Mucosa of rectum (tissue), 2 donors: ENCODE data around the gene RHOH.

Experiments
- H3K27ac ChIP-seq, 2 donors: one replicate each; pipeline ENCODE4 v1.7.0; 2013; ENCODE audit warnings: inconsistent platforms in 2 of 2, low read depth in 2 of 2, low read length in 2 of 2
- H3K27me3 ChIP-seq, 2 donors: one replicate each; pipeline ENCODE4 v1.7.0; 2013; ENCODE audit warnings: low read length in 2 of 2; ENCODE audit not compliant: control insufficient read depth in 2 of 2, insufficient read depth in 2 of 2
- H3K36me3 ChIP-seq, 2 donors: one replicate each; pipeline ENCODE4 v1.7.0; 2013; ENCODE audit warnings: low read length in 2 of 2; ENCODE audit not compliant: control insufficient read depth in 2 of 2, insufficient read depth in 2 of 2
- H3K4me1 ChIP-seq, 2 donors: one replicate each; pipeline ENCODE4 v1.7.0; 2013; ENCODE audit warnings: low read length in 2 of 2, mild to moderate bottlenecking in 1 of 2; ENCODE audit not compliant: control insufficient read depth in 2 of 2, insufficient read depth in 2 of 2
- H3K4me3 ChIP-seq, 2 donors: one replicate each; pipeline ENCODE4 v1.7.0; 2013; ENCODE audit warnings: low read length in 2 of 2
- H3K9ac ChIP-seq, 2 donors: one replicate each; pipeline ENCODE4 v1.7.0; 2013; ENCODE audit warnings: low read length in 2 of 2, low read depth in 1 of 2, mild to moderate bottlenecking in 1 of 2
- H3K9me3 ChIP-seq, 2 donors: one replicate each; pipeline ENCODE4 v1.7.0; 2013; ENCODE audit warnings: low read length in 2 of 2; ENCODE audit not compliant: control insufficient read depth in 2 of 2
- donor health status: healthy.
- donor health status: Normal muscosa, but diverticular disease.

Gene RHOH

DNA sequence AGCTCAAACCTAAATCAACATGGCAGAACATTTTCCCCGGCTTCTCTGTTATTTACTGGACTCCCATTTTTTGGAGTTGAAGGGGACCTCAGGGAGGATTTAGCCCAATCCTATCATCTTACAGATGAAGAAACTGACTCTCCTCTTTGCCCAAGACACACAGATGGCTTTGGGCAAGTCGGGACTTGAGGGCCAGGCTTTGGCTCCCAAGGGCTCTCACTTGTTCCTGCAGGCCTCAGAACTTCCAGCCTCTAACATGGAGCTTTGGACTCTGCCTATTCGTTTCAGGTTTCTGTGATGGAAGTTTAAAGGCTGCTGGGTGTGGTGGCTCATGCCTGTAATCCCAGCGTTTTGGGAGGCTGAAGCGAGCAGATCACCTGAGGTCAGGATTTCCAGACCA, 59.5 kb downstream of the RHOH start:
- Histone ChIP-seq H3K4me3 (no peak overlapping the region), H3K27ac (no peak overlapping the region), H3K36me3 (no peaks in the 10 kb centered on the region), H3K9me3 (no peaks in the 10 kb centered on the region), H3K9ac (no peak overlapping the region), H3K27me3 (no peaks in the 10 kb centered on the region), H3K4me1 (peaks cover 0 to 10% of the 10 kb centered on the region in 2 donors)

DNA sequence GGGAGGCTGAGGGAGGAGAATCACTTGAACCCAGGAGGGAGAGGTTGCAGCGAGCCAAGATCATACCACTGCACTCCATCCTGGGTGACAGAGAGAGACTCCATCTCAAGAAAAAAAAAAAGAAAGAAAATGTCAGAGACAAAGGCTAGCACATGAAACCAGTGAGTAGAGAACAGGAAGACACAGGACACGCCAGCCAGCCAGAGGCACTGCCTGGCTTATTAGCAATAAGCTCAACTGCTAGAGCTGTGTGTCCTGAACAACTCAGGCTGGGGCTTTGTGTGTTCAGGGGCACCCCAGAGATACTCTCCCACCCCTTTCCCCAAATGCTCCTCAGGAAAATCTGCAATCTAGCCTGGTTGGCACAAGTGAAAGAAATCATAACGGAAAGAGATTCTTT, 60.0 kb downstream of the RHOH start:
- H3K27ac ChIP-seq: no peak overlapping the region
- H3K9me3 ChIP-seq: no peaks in the 10 kb centered on the region
- no peaks in the 10 kb centered on the region for H3K36me3 ChIP-seq
- no peak overlapping the region for H3K4me3 ChIP-seq
- H3K27me3 ChIP-seq: no peaks in the 10 kb centered on the region
- no peak overlapping the region for H3K9ac ChIP-seq
- H3K4me1 ChIP-seq: peaks cover 0 to 10% of the 10 kb centered on the region in 2 donors

DNA sequence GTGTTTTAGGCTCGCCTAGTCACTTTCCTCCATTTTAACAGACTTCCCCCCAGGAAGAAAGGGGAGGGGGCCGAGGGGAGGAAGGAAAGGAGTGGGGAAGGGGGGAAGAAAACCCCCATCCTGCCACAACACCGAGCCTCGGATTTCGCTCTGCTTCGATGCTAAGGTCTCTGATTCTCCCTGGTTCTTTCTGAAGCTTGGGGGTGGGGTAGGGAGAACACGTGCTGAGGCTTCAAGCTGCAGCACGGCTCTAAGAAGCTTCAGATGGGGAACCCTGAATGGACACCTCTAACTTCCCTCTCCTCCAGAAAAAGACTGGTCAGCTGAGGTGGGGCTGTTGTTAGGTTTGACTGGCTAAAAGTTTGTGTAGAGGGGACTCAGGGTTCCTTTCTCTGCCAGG, 61.8 kb downstream of the RHOH start:
- no peaks in the 10 kb centered on the region for H3K27me3 ChIP-seq
- no peak overlapping the region for H3K27ac ChIP-seq
- no peaks in the 10 kb centered on the region for H3K9me3 ChIP-seq
- H3K4me3 ChIP-seq: no peak overlapping the region
- H3K9ac ChIP-seq: no peak overlapping the region
- H3K36me3 ChIP-seq: no peaks in the 10 kb centered on the region
- H3K4me1 ChIP-seq: peaks cover 0 to 10% of the 10 kb centered on the region in 2 donors

DNA sequence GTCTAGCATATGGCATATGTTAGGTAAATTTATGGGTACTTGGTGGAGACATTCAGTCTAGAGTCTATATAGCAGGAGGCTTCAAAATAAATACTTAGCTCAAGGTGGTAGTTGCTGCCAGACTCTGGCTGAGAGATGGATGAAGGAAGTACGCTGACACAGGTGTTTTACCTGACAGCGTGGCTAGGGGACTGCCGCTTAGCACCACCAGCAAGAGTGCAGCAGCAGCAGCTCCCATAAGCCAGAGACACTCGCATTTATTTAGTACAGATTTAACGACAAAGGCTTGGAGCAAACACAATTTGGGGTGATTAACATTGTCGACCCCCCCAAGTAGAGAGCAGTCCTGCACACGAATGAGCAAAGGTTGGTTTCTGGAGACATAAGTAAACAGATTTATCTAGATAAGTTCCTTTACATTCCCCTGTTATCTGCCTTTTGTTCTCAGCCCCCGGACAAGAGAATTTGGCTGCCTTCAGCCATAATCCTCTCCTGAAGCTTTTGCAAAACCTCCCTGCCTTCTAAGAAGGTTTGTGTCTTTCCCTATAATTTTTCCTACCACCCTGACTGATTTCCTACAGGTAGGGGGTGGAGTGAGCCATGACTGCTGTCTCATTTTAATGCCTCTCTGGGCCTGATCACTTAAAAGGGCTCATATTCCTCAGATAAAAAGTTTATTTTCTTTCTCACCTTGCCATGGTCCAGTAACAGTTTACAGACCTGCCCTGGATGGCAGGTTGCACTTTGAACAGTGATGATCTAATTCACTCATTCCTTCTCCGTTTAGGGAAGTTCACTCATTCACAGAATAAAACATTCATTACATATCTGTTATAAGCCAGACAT, 64.6 kb downstream of the RHOH start:
- Histone ChIP-seq H3K4me3 (no peak overlapping the region), H3K9me3 (no peaks in the 10 kb centered on the region), H3K4me1 (peaks cover 0 to 3% of the 10 kb centered on the region in 2 donors), H3K36me3 (no peaks in the 10 kb centered on the region), H3K9ac (no peak overlapping the region), H3K27ac (no peak overlapping the region), H3K27me3 (no peaks in the 10 kb centered on the region)

DNA sequence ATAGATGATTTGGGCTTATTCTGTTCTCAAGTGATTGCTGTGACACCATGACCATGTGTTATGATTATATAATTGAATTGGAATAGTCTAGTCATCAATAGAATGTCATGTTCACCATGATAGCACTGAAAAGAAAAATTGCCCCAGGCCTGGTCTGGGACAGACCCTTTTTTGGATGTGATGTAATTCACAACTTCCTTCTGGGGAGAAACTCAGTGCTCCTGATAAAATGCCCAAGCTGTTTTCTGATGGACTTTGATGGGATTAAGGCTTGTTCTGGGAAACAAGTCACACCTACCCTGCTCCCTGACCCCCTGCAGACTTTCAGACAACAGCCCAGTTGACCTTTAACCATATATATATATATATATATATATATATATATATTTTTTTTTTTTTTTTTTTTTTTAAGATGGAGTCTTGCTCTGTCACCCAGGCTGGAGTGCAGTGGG, 65.3 kb downstream of the RHOH start:
- Histone ChIP-seq H3K4me1 (peaks cover 0 to 3% of the 10 kb centered on the region in 2 donors), H3K9me3 (no peaks in the 10 kb centered on the region), H3K27me3 (no peaks in the 10 kb centered on the region), H3K27ac (no peak overlapping the region), H3K4me3 (no peak overlapping the region), H3K36me3 (no peaks in the 10 kb centered on the region), H3K9ac (no peak overlapping the region)

DNA sequence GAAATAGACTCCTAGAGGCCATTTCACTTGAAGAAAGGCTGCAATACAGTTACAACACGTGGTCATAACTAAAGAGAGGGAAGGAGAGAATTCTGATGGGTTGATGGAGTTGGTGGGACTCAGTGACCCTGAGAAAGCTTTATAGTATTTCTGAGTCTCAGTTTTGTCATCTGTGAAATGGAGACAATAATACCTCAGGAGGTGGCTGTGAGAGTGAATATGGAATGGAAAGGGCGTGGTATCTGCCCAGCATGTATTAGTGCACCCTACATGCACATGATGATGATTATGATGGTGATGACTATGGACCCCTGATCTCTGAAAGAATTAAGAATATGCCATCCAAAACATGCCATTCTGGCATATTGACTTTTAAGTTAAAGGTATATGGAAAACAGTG, 66.0 kb downstream of the RHOH start:
- H3K4me3 ChIP-seq: no peak overlapping the region
- H3K9me3 ChIP-seq: no peaks in the 10 kb centered on the region
- H3K9ac ChIP-seq: no peak overlapping the region
- no peaks in the 10 kb centered on the region for H3K36me3 ChIP-seq
- peaks cover 0 to 3% of the 10 kb centered on the region in 2 donors for H3K4me1 ChIP-seq
- H3K27me3 ChIP-seq: no peaks in the 10 kb centered on the region
- no peak overlapping the region for H3K27ac ChIP-seq

DNA sequence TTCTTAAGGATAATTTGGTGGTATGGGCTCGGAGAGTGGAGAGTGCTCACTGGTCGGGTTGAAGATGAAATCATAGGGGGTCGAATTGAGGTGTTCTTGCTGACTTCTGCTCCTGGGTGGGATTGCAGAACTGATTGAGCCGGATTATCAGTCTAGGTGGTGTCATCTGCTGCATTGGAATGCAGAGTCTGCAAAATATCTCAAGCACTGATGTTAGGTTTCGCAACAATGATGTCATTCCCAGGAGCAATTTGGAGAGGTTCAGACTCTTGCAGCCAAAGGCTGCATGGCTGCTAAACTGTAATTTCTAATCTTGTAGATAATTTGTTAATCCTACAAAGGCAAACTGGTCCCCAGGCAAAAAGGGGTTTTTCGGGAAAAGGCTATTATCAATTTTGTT, 67.7 kb downstream of the RHOH start:
- H3K27ac ChIP-seq: no peak overlapping the region

DNA sequence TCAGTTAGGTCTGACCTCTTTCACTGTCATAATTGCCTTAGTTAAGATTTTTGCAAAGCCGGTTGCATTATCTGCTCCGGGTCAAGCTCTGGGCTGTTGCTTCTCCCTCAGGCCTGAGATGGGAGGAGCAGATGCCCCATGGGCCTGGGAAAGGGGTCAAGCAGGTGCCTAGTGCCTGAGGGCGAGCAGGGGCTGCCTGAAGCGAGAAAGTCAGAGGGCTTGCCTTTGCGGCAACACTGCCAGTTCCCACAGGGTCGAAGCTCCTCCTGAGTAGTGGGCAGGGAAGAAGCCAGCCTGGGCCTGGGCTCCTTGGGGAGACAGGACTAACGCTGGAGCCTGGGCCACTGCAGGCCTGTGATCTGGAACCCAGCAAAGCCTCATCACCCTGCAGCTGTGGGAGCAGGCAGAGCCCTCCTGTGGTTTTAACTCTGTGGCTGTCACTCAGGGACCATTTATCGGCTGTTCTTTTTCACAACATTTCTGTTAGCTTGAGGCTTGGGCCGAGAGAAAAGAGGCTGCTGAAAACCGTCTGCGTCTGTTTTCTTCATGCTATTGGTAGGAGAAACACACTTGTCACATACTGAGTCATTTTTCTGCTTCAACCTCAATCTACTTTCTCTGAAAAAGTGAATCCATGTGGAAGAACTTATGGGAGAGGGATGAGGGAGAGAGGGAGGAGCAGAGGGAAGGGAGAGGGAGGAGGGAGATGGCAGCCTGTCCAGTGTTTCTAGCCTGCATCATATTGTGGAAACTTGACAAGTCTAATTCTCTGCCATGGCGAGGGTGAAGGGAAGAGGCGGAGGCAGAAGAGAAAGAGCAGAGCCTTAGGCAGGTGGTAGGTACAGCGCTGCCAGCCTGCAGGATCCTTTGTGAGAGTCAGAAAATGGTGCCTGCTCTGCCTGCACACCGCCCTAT, 68.4 kb downstream of the RHOH start:
- no peak overlapping the region for H3K9ac ChIP-seq
- no peaks in the 10 kb centered on the region for H3K9me3 ChIP-seq
- H3K36me3 ChIP-seq: no peaks in the 10 kb centered on the region
- H3K27ac ChIP-seq: no peak overlapping the region
- H3K27me3 ChIP-seq: no peaks in the 10 kb centered on the region
- peaks cover 0 to 3% of the 10 kb centered on the region in 2 donors for H3K4me1 ChIP-seq
- no peak overlapping the region for H3K4me3 ChIP-seq

More for the DNA sequence above, 67.7 kb downstream of the RHOH start:
- H3K4me3 ChIP-seq: no peak overlapping the region
- H3K9ac ChIP-seq: no peak overlapping the region
- no peaks in the 10 kb centered on the region for H3K9me3 ChIP-seq
- peaks cover 0 to 3% of the 10 kb centered on the region in 2 donors for H3K4me1 ChIP-seq
- no peaks in the 10 kb centered on the region for H3K36me3 ChIP-seq
- H3K27me3 ChIP-seq: no peaks in the 10 kb centered on the region

DNA sequence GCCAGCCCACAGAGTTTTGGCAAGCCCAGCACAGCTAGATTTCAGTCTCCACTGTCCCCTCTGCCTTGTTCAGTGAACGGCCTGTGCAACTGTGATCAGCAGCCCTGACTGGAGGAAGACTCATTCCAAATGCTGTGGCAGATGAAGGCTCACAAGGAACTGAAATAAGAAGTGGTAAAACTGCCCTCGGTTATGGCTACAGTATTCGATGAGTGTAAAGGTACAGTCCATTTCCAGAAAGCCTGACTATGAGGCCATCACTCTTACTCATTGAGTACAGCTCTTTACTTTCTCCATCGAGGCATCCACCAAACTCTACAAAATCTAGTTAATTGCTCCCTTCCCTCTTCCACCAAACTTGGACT, 69.1 kb downstream of the RHOH start:
- Histone ChIP-seq H3K27ac (no peak overlapping the region), H3K36me3 (no peaks in the 10 kb centered on the region), H3K4me3 (no peak overlapping the region), H3K9me3 (no peaks in the 10 kb centered on the region), H3K9ac (no peak overlapping the region), H3K4me1 (peaks cover 0 to 3% of the 10 kb centered on the region in 2 donors), H3K27me3 (no peaks in the 10 kb centered on the region)

DNA sequence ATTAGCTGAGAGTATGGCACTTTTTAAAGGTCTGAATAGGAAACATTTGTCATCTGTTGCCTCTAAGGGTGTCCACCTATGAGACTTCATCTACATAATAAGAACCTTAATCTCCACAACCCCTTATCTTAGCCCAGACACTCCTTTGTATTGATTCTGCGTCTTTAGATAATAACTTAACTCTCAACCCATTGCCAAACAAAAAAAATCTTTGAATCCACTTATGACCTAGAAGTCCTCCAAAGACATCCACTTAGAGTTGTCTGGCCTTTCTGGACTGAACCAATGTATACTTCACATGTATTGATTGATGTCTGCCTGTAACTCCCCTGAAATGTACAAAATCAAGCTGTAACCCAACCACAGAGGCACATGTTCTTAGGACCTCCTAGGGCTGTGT, 72.3 kb downstream of the RHOH start:
- Histone ChIP-seq H3K27ac (no peak overlapping the region), H3K4me1 (peaks cover 0 to 3% of the 10 kb centered on the region in 2 donors), H3K9me3 (no peaks in the 10 kb centered on the region), H3K27me3 (no peaks in the 10 kb centered on the region), H3K9ac (no peak overlapping the region), H3K4me3 (no peak overlapping the region), H3K36me3 (no peaks in the 10 kb centered on the region)
